ENCODE data around the gene SETDB2. TPM values are rescaled to one million over a fixed set of nuclear protein-coding genes. Genes with fewer than 3 reads are reported as not detected.

SETDB2 gene
- total RNA-seq, 1 experiment from 2014 or later: 7.3 TPM

GRCh38 chr13:49532593-49532992 is 88.5 kb downstream of the SETDB2 start:
- intact Hi-C loops (cut with micrococcal nuclease): no loop called here
- Mint-ChIP-seq H3K27me3 (ENCODE audit: insufficient read depth, unreplicated experiment) (no peaks in the 10 kb centered on the region), H3K27ac (ENCODE audit: low read depth, unreplicated experiment) (no peak overlapping the region), H3K36me3 (ENCODE audit: insufficient read depth, unreplicated experiment) (peaks cover 33% of the 10 kb centered on the region), H3K4me3 (ENCODE audit: unreplicated experiment) (no peak overlapping the region), H3K4me1 (ENCODE audit: insufficient read depth, unreplicated experiment) (no peaks in the 10 kb centered on the region), H3K9me3 (ENCODE audit: unreplicated experiment) (no peaks in the 10 kb centered on the region)
- no peak for DNase-seq (ENCODE audit: unreplicated experiment)
- BruUV-seq (replicated peaks): no TSS peak
- TF ChIP-seq CTCF (IDR thresholded peaks at IDR 0.05; ENCODE audit: unreplicated experiment): no peak
- ChIA-PET POLR2A (interaction anchor here (0.7 kb wide), 1 partner anchor 10 kb away, joined by 3 read pairs; no protein-coding TSS in a partner anchor), CTCF (no interaction called here)

GRCh38 chr13:49533011-49533410 is 88.9 kb downstream of the SETDB2 start:
- peaks cover 37% of the 10 kb centered on the region for H3K36me3 Mint-ChIP-seq (ENCODE audit: insufficient read depth, unreplicated experiment)
- ChIA-PET CTCF (no interaction called here), POLR2A (interaction anchor here (0.7 kb wide), 1 partner anchor 10 kb away, joined by 3 read pairs; no protein-coding TSS in a partner anchor)
- TF ChIP-seq CTCF (IDR thresholded peaks at IDR 0.05; ENCODE audit: unreplicated experiment): no peak
- H3K27me3 Mint-ChIP-seq (ENCODE audit: insufficient read depth, unreplicated experiment): no peaks in the 10 kb centered on the region
- no peak overlapping the region for H3K4me3 Mint-ChIP-seq (ENCODE audit: unreplicated experiment)
- no peak overlapping the region for H3K27ac Mint-ChIP-seq (ENCODE audit: low read depth, unreplicated experiment)
- DNase-seq (ENCODE audit: unreplicated experiment): no peak
- TSS peak; percentile 39 for BruUV-seq (replicated peaks)
- intact Hi-C loops (cut with micrococcal nuclease): no loop called here
- no peaks in the 10 kb centered on the region for H3K4me1 Mint-ChIP-seq (ENCODE audit: insufficient read depth, unreplicated experiment)
- H3K9me3 Mint-ChIP-seq (ENCODE audit: unreplicated experiment): no peaks in the 10 kb centered on the region

- H3K4me3 Mint-ChIP-seq (ENCODE audit: unreplicated experiment): no peak overlapping the region
These were observed 89.7 kb downstream of the SETDB2 start for GRCh38 chr13:49533591-49534269.

More at GRCh38 chr13:49533591-49534269, 89.7 kb downstream of the SETDB2 start:
- Mint-ChIP-seq H3K27ac (ENCODE audit: low read depth, unreplicated experiment) (no peak overlapping the region), H3K27me3 (ENCODE audit: insufficient read depth, unreplicated experiment) (no peaks in the 10 kb centered on the region), H3K36me3 (ENCODE audit: insufficient read depth, unreplicated experiment) (peaks cover 34% of the 10 kb centered on the region), H3K9me3 (ENCODE audit: unreplicated experiment) (no peaks in the 10 kb centered on the region), H3K4me1 (ENCODE audit: insufficient read depth, unreplicated experiment) (no peaks in the 10 kb centered on the region)
- CTCF ChIA-PET: no interaction called here
- DNase-seq (ENCODE audit: unreplicated experiment): no peak
- POLR2A ChIA-PET: no interaction called here
- intact Hi-C loops (cut with micrococcal nuclease): no loop called here
- BruUV-seq (replicated peaks): no TSS peak
- TF ChIP-seq CTCF (IDR thresholded peaks at IDR 0.05; ENCODE audit: unreplicated experiment): no peak
